Measurements from ENCODE around the gene ZNF354C.

The ZNF354C gene

GRCh38 chr5:179127136-179128040, 67.2 kb downstream of the ZNF354C start:
- DNase-seq (ENCODE audit: low read depth): no peak

GRCh38 chr5:179128041-179128365, 67.8 kb downstream of the ZNF354C start:
- no peak for DNase-seq (ENCODE audit: low read depth)

- DNase-seq (ENCODE audit: low read depth): no peak
Measured at GRCh38 chr5:179128976-179129375, 68.8 kb downstream of the ZNF354C start.

- no peak for DNase-seq (ENCODE audit: low read depth)
Measured at GRCh38 chr5:179129607-179130071, 69.5 kb downstream of the ZNF354C start.

- DNase-seq (ENCODE audit: low read depth): no peak
Measured at GRCh38 chr5:179130101-179130681, 70.0 kb downstream of the ZNF354C start.

- DNase-seq (ENCODE audit: low read depth): no peak
Measured at GRCh38 chr5:179131321-179131835, 71.2 kb downstream of the ZNF354C start.

- DNase-seq (ENCODE audit: low read depth): no peak
Measured at GRCh38 chr5:179131886-179132585, 71.9 kb downstream of the ZNF354C start.

GRCh38 chr5:179132586-179133355, 72.6 kb downstream of the ZNF354C start:
- DNase-seq (ENCODE audit: low read depth): no peak
